Activated naive CD8-positive, alpha-beta T cell treated with anti-CD3 and anti-CD28 coated beads, Interleukin-2, amount 10 ng/mL, durations not matched to agents 7 days and 5 days (primary cell): ENCODE data around the gene SKP1. TPM values are rescaled to one million over a fixed set of nuclear protein-coding genes. Genes with fewer than 3 reads are reported as not detected.

Experiments
- ATAC-seq: fragments of 150-1000 bp; cut with Tn5 transposase; one replicate; pipeline ENCODE4 v1.10.0; 2021; ENCODE audit warnings: low read depth, moderate library complexity
- POLR2A ChIA-PET: fragments of 350-600 bp; sonication (Branson Sonifier 250); formaldehyde crosslinking; loops from one replicate; lab custom pipeline; 2021; ENCODE audit warnings: antibody characterized with exemption; lab: Charles Lee
- DNase-seq: peaks from one replicate; pipeline ENCODE4 v3.0.0; 2021
- H3K27ac Mint-ChIP-seq: one replicate; pipeline ENCODE4 v1.8.0; 2022; ENCODE audit warnings: mild to moderate bottlenecking, mixed read lengths
- H3K27me3 Mint-ChIP-seq: one replicate; pipeline ENCODE4 v1.8.0; 2022; ENCODE audit warnings: mild to moderate bottlenecking, moderate library complexity, mixed read lengths
- H3K36me3 Mint-ChIP-seq: one replicate; pipeline ENCODE4 v1.8.0; 2021; ENCODE audit warnings: mild to moderate bottlenecking, mixed read lengths
- H3K4me1 Mint-ChIP-seq: one replicate; pipeline ENCODE4 v1.8.0; 2021; ENCODE audit warnings: mixed read lengths
- H3K4me3 Mint-ChIP-seq: one replicate; pipeline ENCODE4 v1.8.0; 2022; ENCODE audit warnings: mild to moderate bottlenecking, moderate library complexity, mixed read lengths
- H3K9me3 Mint-ChIP-seq: one replicate; pipeline ENCODE4 v1.8.0; 2021; ENCODE audit warnings: mixed read lengths
- microRNA-seq: library from miRNA; unstranded; fragments of <30 nt; microRNA quantifications from one replicate; pipeline ENCODE4 v1.2.0, GENCODE V29; 2022
- total RNA-seq, 2 experiments: library from RNA; stranded (reverse); gene quantifications; one replicate each; pipeline ENCODE4 v1.2.3, GENCODE V29; 2021

The SKP1 gene
- total RNA-seq, 2 experiments from 2014 or later: 193 to 206 TPM

DNA sequence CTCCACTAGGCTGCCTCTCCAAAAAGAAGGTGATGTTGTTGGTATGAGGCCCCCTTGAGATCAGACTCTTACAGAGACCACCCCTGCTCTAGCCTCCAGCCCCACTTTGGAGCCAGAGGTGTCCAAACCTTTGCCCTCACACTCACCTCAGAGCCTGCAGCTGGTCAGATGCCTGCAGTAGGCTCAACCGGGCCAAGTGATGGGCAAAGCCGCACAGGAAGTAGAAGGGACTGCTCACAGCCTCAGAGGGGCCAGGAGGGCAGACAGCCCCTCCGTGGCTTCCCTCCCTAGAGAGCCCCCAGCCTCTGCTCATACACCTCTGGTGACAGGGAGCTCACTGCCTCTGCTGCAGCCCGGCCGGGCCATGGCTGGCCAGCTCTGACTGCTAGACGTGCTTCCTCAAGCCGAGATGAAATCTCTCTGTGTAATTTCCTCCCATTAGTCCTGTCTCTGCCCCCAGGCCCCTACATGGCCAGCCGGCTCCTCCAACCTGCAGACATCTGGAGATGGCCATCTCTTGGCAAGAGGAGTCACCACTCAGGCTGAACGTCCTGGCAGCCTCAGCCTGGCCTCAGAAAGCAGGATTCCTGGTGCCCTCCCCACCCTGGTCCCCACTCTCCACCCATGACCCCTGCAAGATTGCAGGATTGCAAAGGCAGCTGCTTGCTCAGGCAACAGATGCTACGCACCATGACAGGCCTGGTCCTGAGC lies 69.6 kb downstream of the SKP1 start:
- Mint-ChIP-seq H3K27ac (peak overlapping the region; percentile 28), H3K27me3 (no peaks in the 10 kb centered on the region)

GRCh38 chr5:134103998-134104654 lies 72.6 kb downstream of the SKP1 start:
- ATAC-seq (no peak), DNase-seq (no peak)
- Mint-ChIP-seq H3K27me3 (no peaks in the 10 kb centered on the region), H3K36me3 (no peaks in the 10 kb centered on the region), H3K9me3 (no peaks in the 10 kb centered on the region), H3K27ac (peak overlapping the region; percentile 87), H3K4me3 (peak overlapping the region; percentile 70), H3K4me1 (peaks cover 63% of the 10 kb centered on the region)
- POLR2A ChIA-PET: interaction anchor here (1.0 to 1.4 kb wide), 4 partner anchors 31 to 72 kb away, joined by 3 to 4 read pairs (median 4); no protein-coding TSS in a partner anchor

More for the DNA sequence above, 69.6 kb downstream of the SKP1 start:
- Mint-ChIP-seq H3K4me1 (peaks cover 62% of the 10 kb centered on the region), H3K9me3 (no peaks in the 10 kb centered on the region), H3K36me3 (no peaks in the 10 kb centered on the region), H3K4me3 (no peak overlapping the region)
- POLR2A ChIA-PET: interaction anchor here (1.2 to 1.5 kb wide), 3 partner anchors 12 to 69 kb away, joined by 3 to 7 read pairs (median 6); partner anchors contain the start of gene SKP1
- DNase-seq: no peak
- ATAC-seq: no peak

DNA sequence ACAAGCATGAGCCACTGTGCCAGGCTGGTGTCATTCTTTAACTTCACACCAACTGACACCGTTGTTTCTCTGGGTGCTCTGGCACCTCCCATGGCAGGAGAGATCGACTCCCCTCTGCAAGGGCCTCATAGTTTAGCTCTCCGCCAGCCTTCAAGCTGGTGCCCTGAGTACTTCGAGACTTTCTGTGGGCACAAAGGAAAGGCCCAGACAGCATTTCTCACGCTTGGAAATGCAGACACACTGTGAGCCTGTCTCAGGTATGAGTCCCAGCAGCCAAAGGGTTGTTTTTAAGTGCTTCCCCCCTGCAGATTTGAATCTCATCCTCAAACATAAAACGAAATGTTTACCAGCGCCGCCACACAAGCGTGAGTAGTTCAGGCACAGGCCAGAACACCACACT lies 73.4 kb downstream of the SKP1 start:
- Mint-ChIP-seq H3K4me1 (peaks cover 66% of the 10 kb centered on the region), H3K27me3 (no peaks in the 10 kb centered on the region), H3K27ac (peak overlapping the region; percentile 67), H3K4me3 (peak overlapping the region; percentile 6), H3K36me3 (no peaks in the 10 kb centered on the region), H3K9me3 (no peaks in the 10 kb centered on the region)
- DNase-seq: no peak
- POLR2A ChIA-PET: interaction anchor here (0.6 to 1.1 kb wide), 3 partner anchors 36 to 562 kb away, joined by 3 read pairs; no protein-coding TSS in a partner anchor
- no peak for ATAC-seq

- Mint-ChIP-seq H3K4me1 (peaks cover 67% of the 10 kb centered on the region), H3K27ac (no peak overlapping the region), H3K36me3 (no peaks in the 10 kb centered on the region), H3K9me3 (no peaks in the 10 kb centered on the region), H3K4me3 (no peak overlapping the region), H3K27me3 (no peaks in the 10 kb centered on the region)
- POLR2A ChIA-PET: interaction anchor here (1.0 to 4.6 kb wide), 7 partner anchors 12 to 75 kb away, joined by 4 to 53 read pairs (median 17); partner anchors contain the start of gene SKP1
- peak; percentile 43 for ATAC-seq
- DNase-seq: peak; percentile 88
These were observed 74.9 kb downstream of the SKP1 start for GRCh38 chr5:134101686-134102439.

DNA sequence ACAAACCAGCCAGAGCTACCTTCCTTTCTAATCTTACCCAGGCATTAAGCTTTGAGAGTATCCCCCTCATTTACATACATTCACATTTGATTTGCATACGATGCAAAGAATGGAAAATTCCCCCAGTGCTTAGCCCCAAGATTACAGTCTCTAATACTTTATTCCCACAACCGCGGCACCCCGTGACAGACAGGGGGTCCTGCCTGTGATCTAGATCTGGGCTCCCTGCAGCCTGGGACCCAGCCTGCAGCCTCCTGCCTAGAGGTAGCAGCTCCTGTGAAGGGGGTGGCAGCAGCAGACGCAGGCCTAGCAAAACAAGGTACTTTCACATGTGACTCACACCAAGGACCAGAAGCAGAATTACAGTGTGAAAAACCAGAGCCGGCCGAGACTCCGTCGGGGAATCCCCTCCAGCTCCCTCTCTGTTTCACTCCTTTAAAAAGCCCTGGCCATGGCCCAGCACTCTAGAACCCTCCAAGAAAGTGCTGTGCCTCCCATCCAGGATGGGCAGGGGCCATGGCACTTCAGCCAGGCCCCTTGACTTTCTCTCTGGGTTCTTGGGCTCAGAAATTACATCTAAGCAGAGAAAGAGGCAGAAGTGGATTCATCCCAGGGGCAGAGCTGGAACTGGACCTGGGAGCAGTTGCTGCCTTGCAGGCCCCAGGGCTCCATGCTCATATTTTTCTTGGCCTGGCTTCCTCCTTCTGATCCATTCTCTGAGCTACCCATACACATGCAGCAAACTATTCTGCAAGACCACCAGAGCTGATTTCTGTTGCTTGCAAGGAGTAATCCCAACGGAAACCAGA lies 76.3 kb downstream of the SKP1 start:
- POLR2A ChIA-PET: interaction anchor here (0.5 to 4.6 kb wide), 19 partner anchors 11 to 773 kb away, joined by 3 to 53 read pairs (median 5); partner anchors contain the start of genes SKP1, TXNDC15 and VDAC1
- H3K4me3 Mint-ChIP-seq: peak overlapping the region; percentile 63
- peak; percentile 82 for ATAC-seq

GRCh38 chr5:134099939-134100282 lies 76.8 kb downstream of the SKP1 start:
- Mint-ChIP-seq H3K9me3 (no peaks in the 10 kb centered on the region), H3K4me3 (peak overlapping the region; percentile 63), H3K27ac (peak overlapping the region; percentile 94), H3K27me3 (no peaks in the 10 kb centered on the region), H3K4me1 (peaks cover 57% of the 10 kb centered on the region), H3K36me3 (no peaks in the 10 kb centered on the region)
- DNase-seq: no peak
- POLR2A ChIA-PET: interaction anchor here (0.5 to 4.6 kb wide), 17 partner anchors 10 to 774 kb away, joined by 3 to 53 read pairs (median 6); partner anchors contain the start of genes SKP1 and TXNDC15
- ATAC-seq: no peak

More for the DNA sequence above, 76.3 kb downstream of the SKP1 start:
- peaks cover 62% of the 10 kb centered on the region for H3K4me1 Mint-ChIP-seq
- peak overlapping the region; percentile 94 for H3K27ac Mint-ChIP-seq
- DNase-seq: peak; percentile 71
- H3K27me3 Mint-ChIP-seq: no peaks in the 10 kb centered on the region
- H3K9me3 Mint-ChIP-seq: no peaks in the 10 kb centered on the region
- no peaks in the 10 kb centered on the region for H3K36me3 Mint-ChIP-seq

DNA sequence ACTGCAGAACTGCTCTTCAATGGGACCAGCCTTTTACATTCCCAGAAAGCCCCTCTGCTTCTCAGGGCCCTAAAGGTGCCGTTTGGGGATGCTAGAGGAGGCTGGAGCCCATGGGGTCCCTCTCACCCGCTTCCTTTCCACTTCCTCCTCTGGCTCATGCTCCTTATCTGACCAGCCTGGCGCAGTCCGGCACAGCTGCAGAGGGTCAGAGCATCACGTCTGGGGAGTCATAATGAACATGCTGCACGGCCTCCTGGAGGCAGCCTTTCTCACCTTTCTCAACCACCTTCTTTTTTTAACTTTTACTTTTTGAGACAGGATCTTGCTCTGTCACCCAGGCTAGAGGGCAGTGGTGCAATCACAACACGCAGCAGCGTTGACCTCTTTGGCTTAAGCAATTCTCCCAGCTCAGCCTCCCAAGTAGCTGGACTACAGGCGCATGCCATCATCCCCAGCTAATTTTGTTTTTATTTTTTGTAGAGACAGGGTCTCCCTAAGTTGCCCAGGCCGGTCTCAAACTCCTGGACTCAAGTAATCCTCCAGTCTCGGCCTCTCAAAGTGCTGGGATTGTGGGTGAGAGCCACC lies 77.4 kb downstream of the SKP1 start:
- no peak for ATAC-seq
- Mint-ChIP-seq H3K36me3 (no peaks in the 10 kb centered on the region), H3K9me3 (no peaks in the 10 kb centered on the region), H3K4me3 (peak overlapping the region; percentile 37), H3K27ac (peak overlapping the region; percentile 94), H3K4me1 (peaks cover 51% of the 10 kb centered on the region), H3K27me3 (no peaks in the 10 kb centered on the region)
- POLR2A ChIA-PET: interaction anchor here (0.5 to 4.6 kb wide), 12 partner anchors 10 to 267 kb away, joined by 3 to 53 read pairs (median 6); partner anchors contain the start of gene SKP1
- no peak for DNase-seq

Small RNA genes within 50 kb of the gene (microRNA-seq; reads per million reads assigned to microRNA genes)
- not detected for gene MIR3661

Other genes starting within 250 kb of the SKP1 start
- 10 to 100 TPM; 19.1 to 24.8 TPM for gene C5orf15, start 208.3 kb downstream of the SKP1 start, total RNA-seq
- gene VDAC1, start 172.0 kb downstream of the SKP1 start, total RNA-seq: 100 to 1,000 TPM; 194 to 199 TPM
- gene TCF7, start 62.3 kb downstream of the SKP1 start, total RNA-seq: 100 to 1,000 TPM; 283 to 315 TPM
- 100 to 1,000 TPM; 122 to 129 TPM for gene PPP2CA, start 49.1 kb upstream of the SKP1 start, total RNA-seq
- 1 to 10 TPM; 1.2 to 1.9 TPM for gene CDKL3, start 190.2 kb upstream of the SKP1 start, total RNA-seq
- gene UBE2B, start 194.6 kb upstream of the SKP1 start, total RNA-seq: 100 to 1,000 TPM in 1 of 2 experiments, 10 to 100 TPM in 1; 98.5 to 101 TPM
- gene CDKN2AIPNL, start 234.9 kb upstream of the SKP1 start, total RNA-seq: 10 to 100 TPM; 22.3 to 23.4 TPM